Lung (tissue), 12 donors: ENCODE data around the gene C1QTNF6. TPM values are rescaled to one million over a fixed set of nuclear protein-coding genes. Genes with fewer than 3 reads are reported as not detected.

Experiments used
- ATAC-seq: fragments of 200-7000 bp; cut with Tn5 transposase; one replicate; pipeline ENCODE4 v1.9.1; 2020; ENCODE audit warnings: moderate number of reproducible peaks; ENCODE audit not compliant: insufficient read depth, low FRiP score
- DNase-seq, 3 donors: peaks; one replicate each; pipeline ENCODE4 v3.0.0-alpha.2; 2013 to 2017
- H3K27ac ChIP-seq, 2 donors: one replicate each; pipeline ENCODE4 v1.5.1; 2013; ENCODE audit warnings: mild to moderate bottlenecking in 2 of 2, moderate library complexity in 2 of 2, control low read depth in 1 of 2, inconsistent platforms in 1 of 2, low read depth in 1 of 2, low read length in 1 of 2
- H3K27me3 ChIP-seq, 3 donors: one replicate each; pipeline ENCODE4 v1.5.1; 2013; ENCODE audit warnings: low read length in 2 of 3; ENCODE audit not compliant: control insufficient read depth in 3 of 3, insufficient read depth in 3 of 3
- H3K36me3 ChIP-seq, 4 donors: one replicate each; pipeline ENCODE4 v1.5.1; 2013; ENCODE audit warnings: low read length in 4 of 4, mild to moderate bottlenecking in 1 of 4, moderate library complexity in 1 of 4; ENCODE audit not compliant: control insufficient read depth in 4 of 4, insufficient read depth in 4 of 4
- H3K4me1 ChIP-seq, 5 donors: one replicate each; pipeline ENCODE4 v1.5.1; 2013; ENCODE audit warnings: low read length in 5 of 5, mild to moderate bottlenecking in 2 of 5, moderate library complexity in 1 of 5; ENCODE audit not compliant: control insufficient read depth in 5 of 5, insufficient read depth in 5 of 5
- H3K4me3 ChIP-seq: one replicate; pipeline ENCODE4 v1.5.1; 2013; ENCODE audit warnings: mild to moderate bottlenecking, control low read depth, moderate library complexity
- H3K9ac ChIP-seq, 2 donors: one replicate each; pipeline ENCODE4 v1.5.1; 2013; ENCODE audit warnings: low read length in 2 of 2, control low read depth in 1 of 2; ENCODE audit not compliant: insufficient read depth in 1 of 2
- H3K9me3 ChIP-seq, 4 donors: one replicate each; pipeline ENCODE4 v1.5.1; 2013; ENCODE audit warnings: low read length in 3 of 4, mild to moderate bottlenecking in 1 of 4, moderate library complexity in 1 of 4; ENCODE audit not compliant: control insufficient read depth in 4 of 4, insufficient read depth in 3 of 4
- WGBS, 2 donors: extraction: QIAGEN DNeasy Blood & Tissue Kit; methylation state at CpG; one replicate each; pipeline ENCODE4 v1.1.7; 2013; 5-methylcytosine and 5-hydroxymethylcytosine counted together
- polyA plus RNA-seq, 2 donors: library from polyadenylated mRNA; stranded (reverse); fragments of 200-250 nt; gene quantifications; one replicate each; pipeline ENCODE4 v1.2.1, GENCODE V29; 2013
- total RNA-seq, 2 donors: library from RNA; depleted of rRNA in 1 of 2; stranded (reverse); fragments of >200 nt in 1 of 2; gene quantifications; one replicate each; pipeline ENCODE4 v1.2.1, GENCODE V29; 2014 to 2021
- TF ChIP-seq, protein P1 (sequence below): IDR thresholded peaks from 2 replicates; pipeline ENCODE4 v1.5.1; 2012; ENCODE audit warnings: mild to moderate bottlenecking; ENCODE audit errors: control extremely low read depth, extremely low read depth
- donor health status: control.
- donor health status: control.
- donor health status: Bipolar disorder and iron deficiency.
- donor health status: healthy.
- donor health status: DM: yes; HTN: yes; CAD: no.

C1QTNF6 gene
- total and polyA plus RNA-seq, 4 donors: 3.8 to 14.0 (median 4.3) TPM

DNA sequence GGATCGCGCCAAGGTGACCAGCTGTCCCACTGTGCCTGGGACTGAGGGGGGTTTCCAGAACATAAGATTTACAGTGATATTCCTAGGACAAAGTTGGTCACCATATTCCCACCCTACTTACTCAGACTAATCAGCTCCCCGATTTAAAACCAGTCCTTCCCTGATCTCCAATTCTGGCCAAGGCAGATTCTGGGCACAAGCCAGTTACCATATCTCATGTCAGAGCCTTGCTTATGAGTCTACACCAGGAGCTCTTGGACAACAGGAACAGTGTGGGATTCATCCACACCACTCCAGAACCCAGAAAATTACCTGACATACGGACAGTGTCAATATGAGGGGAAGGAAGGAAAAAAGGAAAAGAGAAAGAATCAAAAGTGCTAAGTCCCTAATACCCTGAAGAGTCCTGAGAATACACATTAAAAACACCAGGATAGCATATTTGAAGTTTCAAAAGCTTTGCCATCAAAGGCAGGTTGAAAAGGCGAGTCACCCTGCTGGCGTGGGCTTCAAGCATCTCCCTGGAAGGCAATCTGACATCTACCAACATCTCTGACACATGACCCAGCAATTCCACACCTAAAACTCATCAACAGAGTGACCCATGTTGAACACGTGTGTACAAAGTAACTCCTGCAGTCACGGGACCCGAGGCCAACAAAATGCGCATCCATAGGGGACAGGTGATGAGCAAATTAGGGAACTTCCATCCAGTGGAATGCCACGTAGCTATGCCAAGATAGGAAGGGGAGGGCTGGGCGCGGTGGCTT is 30.3 kb downstream of the C1QTNF6 start:
- Histone ChIP-seq H3K9ac (no peak overlapping the region), H3K36me3 (no peaks in the 10 kb centered on the region), H3K27me3 (peaks cover 0 to 2% (median 0%) of the 10 kb centered on the region in 3 donors), H3K4me3 (no peak overlapping the region), H3K4me1 (no peaks in the 10 kb centered on the region), H3K27ac (no peak overlapping the region), H3K9me3 (no peaks in the 10 kb centered on the region)
- ATAC-seq (no peak), DNase-seq (no peak)
- TF ChIP-seq, protein P1, sequence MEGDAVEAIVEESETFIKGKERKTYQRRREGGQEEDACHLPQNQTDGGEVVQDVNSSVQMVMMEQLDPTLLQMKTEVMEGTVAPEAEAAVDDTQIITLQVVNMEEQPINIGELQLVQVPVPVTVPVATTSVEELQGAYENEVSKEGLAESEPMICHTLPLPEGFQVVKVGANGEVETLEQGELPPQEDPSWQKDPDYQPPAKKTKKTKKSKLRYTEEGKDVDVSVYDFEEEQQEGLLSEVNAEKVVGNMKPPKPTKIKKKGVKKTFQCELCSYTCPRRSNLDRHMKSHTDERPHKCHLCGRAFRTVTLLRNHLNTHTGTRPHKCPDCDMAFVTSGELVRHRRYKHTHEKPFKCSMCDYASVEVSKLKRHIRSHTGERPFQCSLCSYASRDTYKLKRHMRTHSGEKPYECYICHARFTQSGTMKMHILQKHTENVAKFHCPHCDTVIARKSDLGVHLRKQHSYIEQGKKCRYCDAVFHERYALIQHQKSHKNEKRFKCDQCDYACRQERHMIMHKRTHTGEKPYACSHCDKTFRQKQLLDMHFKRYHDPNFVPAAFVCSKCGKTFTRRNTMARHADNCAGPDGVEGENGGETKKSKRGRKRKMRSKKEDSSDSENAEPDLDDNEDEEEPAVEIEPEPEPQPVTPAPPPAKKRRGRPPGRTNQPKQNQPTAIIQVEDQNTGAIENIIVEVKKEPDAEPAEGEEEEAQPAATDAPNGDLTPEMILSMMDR: no peak
- 84 to 86% methylated on average over 13 of the region's 13 CpGs for WGBS, 2 donors

DNA sequence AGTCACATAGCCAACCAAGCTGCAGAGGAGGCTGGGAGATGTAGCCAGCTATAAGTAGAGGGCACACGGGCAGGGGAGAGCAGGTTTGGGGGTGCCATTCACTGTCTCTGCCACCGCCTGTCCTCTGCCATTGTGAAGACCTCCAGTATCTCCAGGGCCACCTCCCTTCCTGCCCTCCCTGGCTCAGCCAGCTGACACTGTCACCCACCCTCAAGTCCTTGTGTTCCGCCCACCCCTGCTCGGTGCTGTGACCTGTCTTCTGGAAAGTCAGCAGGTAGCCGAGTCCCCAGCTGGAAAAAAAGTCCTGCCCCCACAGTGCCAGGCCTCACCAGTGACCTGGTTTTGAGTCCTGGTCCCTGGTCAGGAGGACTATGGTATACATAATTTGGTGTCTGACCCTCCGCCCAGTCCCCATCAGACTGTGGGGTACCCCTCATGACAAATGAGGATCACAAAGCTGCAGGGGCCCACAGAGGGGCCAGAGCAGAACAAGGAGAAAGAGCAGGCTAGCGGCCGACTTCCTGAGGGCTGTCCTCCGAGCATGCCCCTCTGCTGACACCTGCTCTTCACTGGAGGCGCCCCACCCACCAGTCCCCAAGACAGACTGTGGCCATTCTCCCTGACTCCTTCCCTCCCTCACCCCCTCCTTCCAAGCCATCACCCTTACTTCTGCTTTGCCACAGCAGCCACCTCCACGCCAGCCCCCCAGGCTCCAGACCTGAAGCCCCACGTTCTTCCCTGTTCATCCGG is 31.2 kb downstream of the C1QTNF6 start:
- Histone ChIP-seq H3K9me3 (no peaks in the 10 kb centered on the region), H3K27ac (no peak overlapping the region), H3K27me3 (peaks cover 0 to 2% (median 0%) of the 10 kb centered on the region in 3 donors), H3K4me1 (no peaks in the 10 kb centered on the region), H3K9ac (no peak overlapping the region), H3K4me3 (no peak overlapping the region), H3K36me3 (no peaks in the 10 kb centered on the region)
- DNase-seq (no peak), ATAC-seq (no peak)
- TF ChIP-seq, protein P1: no peak
- WGBS, 2 donors: 64 to 76% methylated on average over 12 to 13 of the region's 13 CpGs

DNA sequence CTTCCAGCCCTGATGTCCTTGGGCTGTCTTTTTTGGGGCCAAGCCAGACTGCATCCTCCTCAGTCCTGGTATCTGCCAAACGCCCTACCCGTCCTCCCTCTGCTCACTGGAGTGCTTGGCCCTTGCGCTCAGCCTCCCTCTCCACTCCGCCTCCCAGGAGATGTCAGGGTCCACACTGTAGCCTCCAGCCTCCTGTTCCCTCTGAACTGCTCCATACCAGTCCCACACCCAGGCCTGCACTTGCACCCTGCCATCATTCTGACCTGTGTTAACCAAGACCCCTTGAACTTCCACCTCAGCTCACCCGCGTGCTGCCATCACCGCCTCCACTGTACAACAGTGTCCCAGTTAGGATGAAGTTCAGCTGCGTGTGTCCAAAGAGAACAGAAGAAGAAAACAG is 32.1 kb downstream of the C1QTNF6 start:
- Histone ChIP-seq H3K4me3 (no peak overlapping the region), H3K36me3 (no peaks in the 10 kb centered on the region), H3K4me1 (no peaks in the 10 kb centered on the region), H3K27me3 (peaks cover 0 to 2% (median 0%) of the 10 kb centered on the region in 3 donors), H3K27ac (no peak overlapping the region), H3K9me3 (no peaks in the 10 kb centered on the region), H3K9ac (no peak overlapping the region)
- WGBS, 2 donors: 96% methylated on average over 8 of the region's 8 CpGs
- DNase-seq (no peak), ATAC-seq (no peak)
- TF ChIP-seq, protein P1: no peak
